GM18517 (cell line): ENCODE measurements around the gene MTHFD2L.
"Not testable (repeated sequence)": the region's sequence is repeated elsewhere in the genome, so short reads cannot be mapped to it uniquely, and the experiment has no call there.

Experiments
- ATAC-seq: cut with Tn5 transposase; IDR thresholded peaks from one replicate; pipeline ENCODE4 v1.9.1; 2021; ENCODE audit warnings: mild to moderate bottlenecking, moderate library complexity; ENCODE audit not compliant: unreplicated experiment

The MTHFD2L gene

GRCh38 chr4:74329307-74329706 lies 171.4 kb downstream of the MTHFD2L start:
- ATAC-seq = no peak

- ATAC-seq = no peak
Measured at GRCh38 chr4:74330295-74330750, 172.4 kb downstream of the MTHFD2L start.

GRCh38 chr4:74331252-74331651 lies 173.3 kb downstream of the MTHFD2L start:
- ATAC-seq = no peak

DNA sequence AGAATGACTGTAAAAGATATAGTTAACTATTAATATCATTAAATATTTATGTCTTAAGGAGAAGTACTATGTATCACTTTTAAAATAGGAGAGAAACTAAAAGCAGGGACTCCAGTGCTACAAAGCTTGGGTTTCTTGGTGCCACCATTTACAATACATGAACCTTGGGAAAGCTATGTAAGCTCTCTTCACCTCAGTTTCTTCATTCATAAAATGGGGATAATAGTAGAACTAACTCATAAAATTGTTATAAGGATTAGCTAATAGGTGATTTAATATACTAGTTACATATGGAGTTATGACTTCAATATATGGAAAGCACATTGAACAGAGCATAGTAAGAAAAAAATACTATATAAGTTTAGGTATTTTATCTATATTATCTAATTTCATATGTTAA lies 174.0 kb downstream of the MTHFD2L start:
- ATAC-seq = no peak

GRCh38 chr4:74334636-74335035 lies 176.7 kb downstream of the MTHFD2L start:
- no peak for ATAC-seq

DNA sequence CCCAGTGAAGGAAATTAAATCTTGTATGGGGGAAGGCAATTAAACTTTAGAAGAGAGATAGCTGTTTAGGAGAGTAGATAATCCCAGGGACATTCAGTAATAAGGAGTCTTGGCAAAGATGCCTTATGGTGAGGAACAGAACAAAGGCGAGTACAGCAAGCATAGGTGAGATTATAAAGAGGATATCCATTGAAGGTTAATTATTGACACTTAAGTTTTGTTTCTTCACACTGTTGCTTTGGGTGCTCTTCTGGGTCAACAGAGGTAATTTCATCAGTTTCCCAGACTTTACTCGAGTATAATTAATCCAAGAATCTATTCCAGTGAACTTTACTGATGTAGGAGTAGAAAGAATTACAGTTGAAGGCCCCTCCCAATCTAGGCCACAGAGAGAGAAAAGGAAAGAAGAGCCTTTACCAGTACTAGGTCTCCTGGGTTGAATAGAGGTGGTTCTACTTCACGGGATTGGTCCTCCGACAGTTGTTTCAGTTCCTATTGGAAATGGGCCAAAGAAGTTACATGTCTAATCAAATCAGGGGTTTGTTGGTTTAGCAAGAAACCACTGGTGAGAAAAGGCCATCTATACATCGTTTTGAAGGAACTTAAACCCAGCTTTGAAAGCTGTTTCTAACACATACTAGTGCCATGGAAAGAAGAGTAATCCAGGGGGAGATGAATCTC lies 177.6 kb downstream of the MTHFD2L start:
- ATAC-seq = no peak

DNA sequence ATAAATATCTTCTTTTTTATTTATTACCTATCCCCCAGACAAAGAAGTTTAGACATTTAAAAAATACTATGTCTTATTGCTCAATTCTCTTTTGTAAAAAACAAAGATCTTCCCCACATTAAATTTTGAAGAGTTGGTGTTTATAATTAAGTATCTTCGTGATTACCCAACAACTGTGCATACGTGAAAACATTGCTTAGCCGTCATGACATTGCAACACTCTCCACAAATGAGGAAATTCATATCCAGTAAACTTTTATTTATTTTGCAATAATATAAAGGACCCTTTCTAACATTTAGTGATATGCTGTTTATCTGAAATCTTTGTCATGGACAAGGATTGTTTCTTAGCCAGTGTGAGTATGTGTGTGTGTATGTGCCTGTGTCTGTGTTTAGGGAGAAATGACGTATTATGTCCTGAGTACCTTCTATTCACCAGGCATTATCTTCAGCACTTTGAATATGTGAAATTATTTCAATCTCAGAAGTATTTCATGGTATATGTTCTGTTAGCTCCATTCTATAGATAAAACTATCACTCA lies 180.9 kb downstream of the MTHFD2L start:
- no peak for ATAC-seq

DNA sequence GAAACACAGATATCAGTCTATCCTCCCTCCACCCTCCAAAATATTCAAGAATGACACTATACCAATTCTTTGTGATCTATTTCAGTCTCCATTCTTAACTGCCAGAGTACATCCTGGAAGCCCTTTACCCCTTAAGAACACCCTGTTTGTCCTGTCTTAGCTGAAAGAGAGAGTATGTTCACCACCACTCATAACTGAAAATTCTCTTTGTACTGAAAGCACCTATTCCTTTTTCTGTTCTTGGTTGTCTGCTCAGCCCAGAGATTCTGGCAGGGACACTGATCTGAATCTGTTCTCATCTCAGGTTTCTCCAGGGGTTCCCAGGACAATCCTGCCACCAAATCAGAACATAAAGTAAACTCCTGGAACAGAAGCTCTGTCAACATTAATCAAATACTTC lies 181.6 kb downstream of the MTHFD2L start:
- no peak for ATAC-seq

DNA sequence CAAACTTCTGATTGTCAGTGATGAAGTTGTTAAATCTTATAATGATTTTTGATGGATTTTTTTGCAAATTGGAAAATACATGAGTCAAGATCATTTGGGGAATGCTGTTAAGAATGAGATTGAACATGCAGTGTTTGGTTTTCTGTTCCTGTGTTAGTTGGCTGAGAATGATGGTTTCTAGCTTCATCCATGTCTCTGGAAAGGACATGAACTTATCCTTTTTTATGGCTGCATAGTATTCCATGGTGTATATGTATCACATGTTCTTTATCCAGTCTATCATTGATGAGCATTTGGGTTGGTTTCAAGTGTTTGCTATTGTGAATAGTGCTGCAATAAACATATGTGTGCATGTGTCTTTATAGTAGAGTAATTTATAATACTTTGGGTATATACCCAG lies 182.5 kb downstream of the MTHFD2L start:
- not testable (repeated sequence) for ATAC-seq

DNA sequence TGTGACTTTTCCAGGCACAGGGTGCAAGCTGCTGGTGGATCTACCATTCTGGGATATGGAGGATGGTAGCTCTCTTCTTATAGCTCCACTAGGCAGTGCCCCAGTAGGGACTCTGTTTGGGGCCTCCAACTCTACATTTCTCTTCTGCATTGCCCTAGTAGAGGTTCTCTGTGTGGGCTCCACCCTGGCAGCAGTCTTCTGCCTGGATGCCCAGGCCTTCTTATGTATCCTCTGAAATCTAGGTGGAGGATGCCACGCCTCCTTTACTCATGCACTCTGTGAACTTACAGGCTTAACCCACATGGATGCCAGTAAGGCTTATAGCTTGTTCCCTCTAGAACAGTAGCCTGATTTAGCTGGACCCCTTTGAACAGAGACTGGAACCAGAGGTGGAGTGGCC lies 186.1 kb downstream of the MTHFD2L start:
- ATAC-seq = no peak
